GM12878 (cell line): ENCODE data around the gene ELSPBP1. TPM values are rescaled to one million over a fixed set of nuclear protein-coding genes. Genes with fewer than 3 reads are reported as not detected.

ENCODE experiments used
- ATAC-seq: fragments of 200-7000 bp; cut with Tn5 transposase; 3 replicates; pipeline ENCODE4 v1.9.1; 2020; ENCODE audit warnings: mild to moderate bottlenecking, moderate library complexity
- BruUV-seq: library from RNA; stranded (reverse); fragments of 400-500 nt; replicated peaks from 2 replicates; lab custom pipeline; 2021; lab: Mats Ljungman, UMichigan
- CTCF ChIA-PET: fragments of 300-600 bp; sonication (Branson Sonifier 250); formaldehyde crosslinking; extraction: SDS; loops from one replicate; lab custom pipeline; 2021; ENCODE audit warnings: inconsistent platforms; lab: Yijun Ruan, JAX
- POLR2A ChIA-PET: fragments of 350-600 bp; formaldehyde crosslinking; extraction: SDS; loops from one replicate; lab custom pipeline; 2021; ENCODE audit warnings: inconsistent platforms; lab: Charles Lee
- RAD21 ChIA-PET: fragments of 300-600 bp; sonication (Branson Sonifier 250); formaldehyde crosslinking; loops from one replicate; lab custom pipeline; 2023; ENCODE audit warnings: antibody characterized with exemption; ENCODE audit not compliant: unreplicated experiment; lab: Charles Lee
- SMC1A ChIA-PET: fragments of 300-600 bp; sonication (Branson Sonifier 250); formaldehyde crosslinking; loops from one replicate; lab custom pipeline; 2023; ENCODE audit not compliant: unreplicated experiment, uncharacterized antibody; lab: Charles Lee
- DNase-seq: peaks from one replicate; pipeline ENCODE4 v3.0.0-alpha.2; 2011; ENCODE audit warnings: low read depth, low spot score
- FAIRE-seq: peaks from 3 replicates; lab custom pipeline; 2011; peaks lifted over from hg19 to GRCh38; lab: Jason Lieb, UNC
- H2AFZ ChIP-seq: 2 replicates; pipeline ENCODE4 v1.6.0; 2011; ENCODE audit warnings: low read depth, low read length, control low read depth; ENCODE audit not compliant: control insufficient read depth
- H3K27ac ChIP-seq: 2 replicates; pipeline ENCODE4 v1.5.1; 2011; ENCODE audit warnings: control low read depth; ENCODE audit not compliant: control insufficient read depth, insufficient read depth
- H3K27me3 ChIP-seq, 2 experiments: replicated peaks in 1 of 2; 2 replicates each; pipeline versions ENCODE4 v1.6.0 to v1.6.1; 2011; ENCODE audit warnings: low read length in 1 of 2; ENCODE audit not compliant: control insufficient read depth in 2 of 2, insufficient read depth in 2 of 2
- H3K36me3 ChIP-seq, 2 experiments: 2 replicates each; pipeline ENCODE4 v1.5.1; 2011; ENCODE audit warnings: low read length in 1 of 2; ENCODE audit not compliant: control insufficient read depth in 2 of 2, insufficient read depth in 2 of 2
- H3K4me1 ChIP-seq: 2 replicates; pipeline ENCODE4 v1.6.1; 2011; ENCODE audit warnings: mild to moderate bottlenecking, low read length, moderate library complexity, mixed read lengths; ENCODE audit not compliant: control insufficient read depth, insufficient read depth
- H3K4me2 ChIP-seq: 2 replicates; pipeline ENCODE4 v1.6.0; 2011; ENCODE audit warnings: control low read depth; ENCODE audit not compliant: control insufficient read depth, insufficient read depth
- H3K4me3 ChIP-seq: fragments of 200-600 bp; sonication (generic); 2 replicates; pipeline ENCODE4 v1.5.1; 2016
- H3K79me2 ChIP-seq: 2 replicates; pipeline ENCODE4 v1.6.0; 2011; ENCODE audit warnings: low read length; ENCODE audit not compliant: control insufficient read depth, insufficient read depth
- H3K9ac ChIP-seq: 2 replicates; pipeline ENCODE4 v1.8.0; 2011; ENCODE audit warnings: low read length, control low read depth, mixed read lengths; ENCODE audit not compliant: control insufficient read depth, insufficient read depth
- H3K9me3 ChIP-seq: replicated peaks from 3 replicates; pipeline ENCODE4 v1.5.1; 2011; ENCODE audit warnings: mild to moderate bottlenecking, low read length; ENCODE audit not compliant: control insufficient read depth, insufficient read depth
- H4K20me1 ChIP-seq: 2 replicates; pipeline ENCODE4 v1.6.0; 2011; ENCODE audit not compliant: control insufficient read depth, insufficient read depth
- CBX5 ChIP-seq: sonication (generic); IDR thresholded peaks from 2 replicates; pipeline ENCODE4 v1.6.1; 2016; ENCODE audit warnings: low read depth, moderate library complexity, mild to moderate bottlenecking, inconsistent platforms
- GABPA ChIP-seq: IDR thresholded peaks from 2 replicates; pipeline ENCODE4 v1.6.1; 2014; ENCODE audit warnings: antibody characterized with exemption, low read depth, mild to moderate bottlenecking, inconsistent platforms
- HDAC6 ChIP-seq: fragments of 200-600 bp; sonication (generic); IDR thresholded peaks from one replicate; pipeline ENCODE4 v1.8.0; 2017; ENCODE audit warnings: antibody characterized with exemption; ENCODE audit not compliant: unreplicated experiment
- MTA3 ChIP-seq: IDR thresholded peaks from 2 replicates; pipeline ENCODE4 v1.6.1; 2012; ENCODE audit warnings: low read length, inconsistent platforms, borderline replicate concordance
- MXI1 ChIP-seq: fragments of 150-350 bp; IDR thresholded peaks from 2 replicates; pipeline ENCODE4 v1.6.1; 2011; ENCODE audit warnings: low read depth, mild to moderate bottlenecking, inconsistent platforms, low read length, improper control_type of control experiment
- POLR2AphosphoS2 ChIP-seq: IDR thresholded peaks from 2 replicates; pipeline ENCODE4 v1.6.1; 2011; ENCODE audit warnings: low read depth, mild to moderate bottlenecking, low read length, improper control_type of control experiment, moderate library complexity
- SMARCA5 ChIP-seq: fragments of 450-650 bp; IDR thresholded peaks from 2 replicates; pipeline ENCODE4 v1.6.1; 2017; ENCODE audit warnings: mild to moderate bottlenecking
- YY1 ChIP-seq: IDR thresholded peaks from 2 replicates; pipeline ENCODE4 v1.6.1; 2011; ENCODE audit warnings: low read depth, mild to moderate bottlenecking, low read length
- WGBS: methylation state at CpG from one replicate; pipeline ENCODE4 v1.1.6; 2016; ENCODE audit warnings: low lambda C conversion rate; ENCODE audit not compliant: insufficient replicate concordance, insufficient coverage; ENCODE audit errors: missing lambda C conversion rate; 5-methylcytosine and 5-hydroxymethylcytosine counted together
- in situ Hi-C: fragments of 300-500 bp; cut with MboI; formaldehyde crosslinking; loops from 9 replicates; pipeline ENCODE4 v1.14.3; 2018; ENCODE audit warnings: mixed read lengths
- intact Hi-C: fragments of 100-400 bp; cut with micrococcal nuclease; formaldehyde crosslinking; loops from one replicate; pipeline ENCODE4 v1.14.2; 2022; ENCODE audit not compliant: unreplicated experiment
- polyA plus RNA-seq, 11 experiments: library from polyadenylated mRNA; depleted of rRNA in 4 of 11; unstranded in 6 of 11; stranded (reverse) in 5 of 11; fragments of >200 nt; fragmentation: Nextera tagmentation in 4 of 11; fragmentation: Illumina TruSeq in 1 of 11; extraction: Ambion mirVana in 4 of 11; extraction: Trizol in 1 of 11; gene quantifications; 1 replicate in 1 of 11; 2 replicates in 10 of 11; pipeline versions ENCODE4 v1.2.1 to v1.2.3, GENCODE V29; 2011 to 2016; ENCODE audit warnings: inconsistent platforms in 2 of 11, missing spikeins in 2 of 11, low read depth in 1 of 11
- total RNA-seq, 4 experiments: library from RNA; depleted of rRNA in 3 of 4; stranded (reverse); fragments of >200 nt in 3 of 4; fragmentation: Illumina TruSeq in 1 of 4; extraction: Trizol in 1 of 4; gene quantifications; 2 replicates each; pipeline versions ENCODE4 v1.2.1 to v1.2.3, GENCODE V29; 2013 to 2021
- TF ChIP-seq, protein P1 (sequence below), 3 experiments: IDR thresholded peaks in 2 of 3; conservative IDR thresholded peaks in 1 of 3; 2 replicates each; pipeline ENCODE4 v1.5.1; 2011; ENCODE audit warnings: low read depth in 3 of 3, low read length in 3 of 3, mild to moderate bottlenecking in 3 of 3, control low read depth in 2 of 3, moderate library complexity in 2 of 3, inconsistent platforms in 1 of 3, mixed read lengths in 1 of 3; ENCODE audit not compliant: control insufficient read depth in 2 of 3, insufficient read depth in 1 of 3; ENCODE audit errors: extremely low read depth in 1 of 3
- TF ChIP-seq, protein P2 (sequence below): IDR thresholded peaks from 2 replicates; pipeline ENCODE4 v1.6.1; 2011; ENCODE audit warnings: mild to moderate bottlenecking, low read depth, low read length, moderate library complexity; ENCODE audit not compliant: insufficient replicate concordance

Gene ELSPBP1
- total and polyA plus RNA-seq, 10 of the 15 experiments (the other 5 are each of a cell fraction or from before 2014, with no cell fraction given): not detected

DNA sequence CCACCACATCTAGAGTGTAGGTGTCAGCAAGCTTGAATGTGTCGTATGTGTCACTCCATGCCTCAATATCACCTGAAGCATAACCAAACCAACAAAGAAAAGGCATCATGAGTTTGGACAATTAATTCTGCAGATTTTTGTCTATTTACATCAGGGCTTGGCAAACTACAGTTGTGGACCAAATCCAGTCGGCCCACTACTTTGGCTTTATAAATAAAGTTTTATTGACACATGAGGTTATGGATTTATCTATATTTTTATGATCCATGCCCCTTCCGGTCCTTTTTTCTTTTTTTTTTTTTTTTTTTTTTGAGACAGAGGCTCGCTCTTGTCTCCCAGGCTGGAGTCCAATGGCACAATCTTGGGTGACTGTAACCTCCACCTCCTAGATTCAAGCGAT, 58.6 kb downstream of the ELSPBP1 start (continued):
- TF ChIP-seq GABPA (no peak), CBX5 (no peak), HDAC6 (no peak)
- TF ChIP-seq, protein P1, sequence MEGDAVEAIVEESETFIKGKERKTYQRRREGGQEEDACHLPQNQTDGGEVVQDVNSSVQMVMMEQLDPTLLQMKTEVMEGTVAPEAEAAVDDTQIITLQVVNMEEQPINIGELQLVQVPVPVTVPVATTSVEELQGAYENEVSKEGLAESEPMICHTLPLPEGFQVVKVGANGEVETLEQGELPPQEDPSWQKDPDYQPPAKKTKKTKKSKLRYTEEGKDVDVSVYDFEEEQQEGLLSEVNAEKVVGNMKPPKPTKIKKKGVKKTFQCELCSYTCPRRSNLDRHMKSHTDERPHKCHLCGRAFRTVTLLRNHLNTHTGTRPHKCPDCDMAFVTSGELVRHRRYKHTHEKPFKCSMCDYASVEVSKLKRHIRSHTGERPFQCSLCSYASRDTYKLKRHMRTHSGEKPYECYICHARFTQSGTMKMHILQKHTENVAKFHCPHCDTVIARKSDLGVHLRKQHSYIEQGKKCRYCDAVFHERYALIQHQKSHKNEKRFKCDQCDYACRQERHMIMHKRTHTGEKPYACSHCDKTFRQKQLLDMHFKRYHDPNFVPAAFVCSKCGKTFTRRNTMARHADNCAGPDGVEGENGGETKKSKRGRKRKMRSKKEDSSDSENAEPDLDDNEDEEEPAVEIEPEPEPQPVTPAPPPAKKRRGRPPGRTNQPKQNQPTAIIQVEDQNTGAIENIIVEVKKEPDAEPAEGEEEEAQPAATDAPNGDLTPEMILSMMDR (IDR thresholded peaks at IDR 0.05 in 2 of 3, conservative IDR thresholded peaks at IDR 0.05 in 1 of 3; ENCODE audit: control insufficient read depth in 2 of 3, extremely low read depth in 1 of 3, insufficient read depth in 1 of 3, low read depth in 3 of 3, low read length in 3 of 3): no peak

DNA sequence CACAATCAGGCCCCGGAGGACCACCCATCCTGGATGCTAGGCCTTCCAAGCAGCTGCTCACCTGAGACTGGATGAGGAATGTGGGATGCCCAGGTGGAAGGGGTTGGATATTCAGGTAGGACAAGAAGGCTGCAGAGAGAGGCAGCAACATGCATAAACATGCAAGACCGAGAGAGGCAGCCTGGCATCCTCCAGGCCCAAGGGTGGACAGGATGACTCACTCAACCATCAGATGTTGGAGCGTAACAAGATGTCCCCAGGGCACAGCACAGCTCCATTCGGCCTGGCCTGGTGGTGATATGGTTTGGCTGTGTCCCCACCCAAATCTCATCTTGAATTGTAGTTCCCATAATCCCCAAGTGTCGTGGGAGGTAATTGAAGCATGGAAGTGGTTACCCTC, 59.4 kb downstream of the ELSPBP1 start:
- H3K4me1 ChIP-seq: no peaks in the 10 kb centered on the region
- RAD21 ChIA-PET: no interaction called here
- H3K9me3 ChIP-seq: no peaks in the 10 kb centered on the region; the same call in 2 of the 3 replicates
- 12% methylated on average over 5 of the region's 5 CpGs for WGBS
- no peak overlapping the region for H3K4me2 ChIP-seq
- in situ Hi-C loops (no loop called here), intact Hi-C loops (no loop called here)
- no peaks in the 10 kb centered on the region for H3K27me3 ChIP-seq
- ATAC-seq (no peak), FAIRE-seq (no peak), DNase-seq (no peak)
- H3K4me3 ChIP-seq: no peak overlapping the region
- BruUV-seq: no TSS peak
- SMC1A ChIA-PET: no interaction called here
- no peak for TF ChIP-seq SMARCA5
- TF ChIP-seq, protein P2, sequence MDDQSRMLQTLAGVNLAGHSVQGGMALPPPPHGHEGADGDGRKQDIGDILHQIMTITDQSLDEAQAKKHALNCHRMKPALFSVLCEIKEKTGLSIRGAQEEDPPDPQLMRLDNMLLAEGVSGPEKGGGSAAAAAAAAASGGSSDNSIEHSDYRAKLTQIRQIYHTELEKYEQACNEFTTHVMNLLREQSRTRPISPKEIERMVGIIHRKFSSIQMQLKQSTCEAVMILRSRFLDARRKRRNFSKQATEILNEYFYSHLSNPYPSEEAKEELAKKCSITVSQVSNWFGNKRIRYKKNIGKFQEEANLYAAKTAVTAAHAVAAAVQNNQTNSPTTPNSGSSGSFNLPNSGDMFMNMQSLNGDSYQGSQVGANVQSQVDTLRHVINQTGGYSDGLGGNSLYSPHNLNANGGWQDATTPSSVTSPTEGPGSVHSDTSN: no peak
- no peak for TF ChIP-seq MXI1
- TF ChIP-seq POLR2AphosphoS2: no peak
- TF ChIP-seq MTA3: no peak
- TF ChIP-seq YY1: no peak
- no peak overlapping the region for H3K27ac ChIP-seq
- H4K20me1 ChIP-seq: no peaks in the 10 kb centered on the region
- no peak overlapping the region for H2AFZ ChIP-seq
- H3K9ac ChIP-seq: no peak overlapping the region
- no peaks in the 10 kb centered on the region for H3K36me3 ChIP-seq
- no peaks in the 10 kb centered on the region for H3K79me2 ChIP-seq
- CTCF ChIA-PET: no interaction called here
- POLR2A ChIA-PET: no interaction called here
